OCI-LY1 (cell line): ENCODE measurements around the gene MPO.

Source experiments
- H2AFZ ChIP-seq: fragments of 200-600 bp; sonication (generic), shearing (Covaris generic); 2 replicates; pipeline ENCODE4 v1.6.0; 2014; ENCODE audit warnings: antibody characterized with exemption, mild to moderate bottlenecking, low read length
- H3F3A ChIP-seq: fragments of 200-600 bp; sonication (generic), shearing (Covaris generic); 2 replicates; pipeline ENCODE4 v1.6.0; 2014; ENCODE audit warnings: mild to moderate bottlenecking, antibody characterized with exemption, low read length, moderate library complexity; ENCODE audit not compliant: insufficient read depth
- H3K27ac ChIP-seq: fragments of 200-600 bp; sonication (generic); 2 replicates; pipeline ENCODE4 v1.5.1; 2014; ENCODE audit warnings: low read length, mixed run types, mild to moderate bottlenecking, low read depth; ENCODE audit not compliant: poor library complexity, severe bottlenecking
- H3K27me3 ChIP-seq: fragments of 200-600 bp; sonication (generic); 2 replicates; pipeline ENCODE4 v1.6.0; 2014; ENCODE audit warnings: antibody characterized with exemption, mild to moderate bottlenecking, low read length, moderate library complexity; ENCODE audit not compliant: insufficient read depth
- H3K36me3 ChIP-seq: fragments of 200-600 bp; sonication (generic); 2 replicates; pipeline ENCODE4 v1.6.1; 2014; ENCODE audit warnings: mild to moderate bottlenecking, antibody characterized with exemption, low read length, moderate library complexity, mixed read lengths; ENCODE audit not compliant: insufficient read depth
- H3K4me1 ChIP-seq: fragments of 200-600 bp; sonication (generic); 2 replicates; pipeline ENCODE4 v1.5.1; 2014; ENCODE audit warnings: mild to moderate bottlenecking, low read length, moderate library complexity; ENCODE audit not compliant: insufficient read depth, severe bottlenecking
- H3K4me2 ChIP-seq: fragments of 200-600 bp; sonication (generic), shearing (Covaris generic); 2 replicates; pipeline ENCODE4 v1.6.1; 2014; ENCODE audit warnings: low read length
- H3K4me3 ChIP-seq: fragments of 200-600 bp; sonication (generic); 2 replicates; pipeline ENCODE4 v1.5.1; 2014; ENCODE audit warnings: low read length, low read depth, mild to moderate bottlenecking, mixed read lengths; ENCODE audit not compliant: poor library complexity, severe bottlenecking
- H3K79me2 ChIP-seq: fragments of 200-600 bp; shearing (Covaris generic); 2 replicates; pipeline ENCODE4 v1.6.1; 2016; ENCODE audit warnings: mixed run types, low read length, mixed read lengths; ENCODE audit not compliant: insufficient read depth
- H3K9ac ChIP-seq: fragments of 200-600 bp; sonication (generic), shearing (Covaris generic); 2 replicates; pipeline ENCODE4 v1.6.1; 2014; ENCODE audit warnings: mild to moderate bottlenecking, low read length, mixed read lengths
- H3K9me2 ChIP-seq: fragments of 200-600 bp; sonication (generic), shearing (Covaris generic); 2 replicates; pipeline ENCODE4 v1.6.1; 2014; ENCODE audit warnings: low read depth, mild to moderate bottlenecking, low read length, mixed read lengths
- H3K9me3 ChIP-seq: fragments of 200-600 bp; shearing (Covaris generic); 2 replicates; pipeline ENCODE4 v1.6.1; 2014; ENCODE audit warnings: low read length, mixed read lengths
- H4K20me1 ChIP-seq: fragments of 200-600 bp; sonication (generic), shearing (Covaris generic); 2 replicates; pipeline ENCODE4 v1.6.0; 2016; ENCODE audit warnings: mild to moderate bottlenecking, low read length; ENCODE audit not compliant: insufficient read depth
- EZH2 ChIP-seq: fragments of 200-600 bp; sonication (generic), shearing (Covaris generic); IDR thresholded peaks from 2 replicates; pipeline ENCODE4 v1.8.0; 2017; ENCODE audit warnings: borderline replicate concordance, mixed run types, mild to moderate bottlenecking, antibody characterized with exemption, low read length, moderate library complexity, mixed read lengths
- TF ChIP-seq, protein P1 (sequence below): fragments of 200-600 bp; sonication (generic), shearing (Covaris generic); IDR thresholded peaks from 2 replicates; pipeline ENCODE4 v1.5.1; 2017; ENCODE audit warnings: mild to moderate bottlenecking, antibody characterized with exemption, low read length, moderate library complexity, mixed read lengths

The MPO gene

DNA sequence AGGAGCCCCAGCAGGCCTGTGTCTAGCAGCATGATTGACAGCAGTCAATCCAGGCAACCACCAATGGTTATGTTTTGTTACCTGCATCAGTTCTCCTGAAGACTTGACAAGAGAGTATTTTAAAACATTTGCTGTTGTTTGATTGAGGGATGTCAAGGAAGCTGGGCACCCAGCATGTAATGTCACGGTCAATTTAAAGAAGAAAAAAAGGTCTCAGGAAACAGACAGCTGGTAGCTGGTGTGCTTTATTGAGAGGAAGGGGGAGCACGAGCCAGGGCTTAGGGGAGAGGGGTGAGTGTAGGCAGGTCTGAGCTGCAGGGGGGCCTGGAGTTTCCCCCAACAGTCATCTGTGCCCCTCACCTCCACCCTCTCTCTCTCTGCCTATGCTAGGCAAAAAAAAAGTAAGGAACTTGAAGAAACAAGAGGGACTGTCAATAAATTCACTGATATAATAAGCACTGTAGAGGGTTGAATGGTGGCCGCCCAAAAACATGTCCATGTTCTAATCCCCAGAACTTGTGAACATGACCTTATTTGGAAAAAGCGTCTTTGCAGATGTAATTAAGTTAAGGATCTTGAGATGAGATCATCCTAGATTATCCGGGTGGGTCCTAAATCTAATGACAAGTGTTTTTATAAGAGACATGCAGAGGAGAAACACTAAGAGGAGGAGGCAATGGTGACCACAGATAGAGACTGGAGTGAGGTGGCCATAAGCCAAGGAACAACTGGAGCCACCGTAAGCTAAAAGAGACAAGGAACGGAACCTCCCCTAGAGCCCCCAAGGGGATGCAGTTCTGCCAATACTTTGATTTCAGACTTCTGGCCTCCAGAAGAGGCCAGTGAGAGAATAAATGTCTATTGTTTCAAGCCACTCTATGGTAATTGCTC is 33.3 kb upstream of the MPO start:
- no peaks in the 10 kb centered on the region for H3K9me2 ChIP-seq
- no peak overlapping the region for H3K27ac ChIP-seq
- peaks cover 8% of the 10 kb centered on the region for H3K4me1 ChIP-seq

DNA sequence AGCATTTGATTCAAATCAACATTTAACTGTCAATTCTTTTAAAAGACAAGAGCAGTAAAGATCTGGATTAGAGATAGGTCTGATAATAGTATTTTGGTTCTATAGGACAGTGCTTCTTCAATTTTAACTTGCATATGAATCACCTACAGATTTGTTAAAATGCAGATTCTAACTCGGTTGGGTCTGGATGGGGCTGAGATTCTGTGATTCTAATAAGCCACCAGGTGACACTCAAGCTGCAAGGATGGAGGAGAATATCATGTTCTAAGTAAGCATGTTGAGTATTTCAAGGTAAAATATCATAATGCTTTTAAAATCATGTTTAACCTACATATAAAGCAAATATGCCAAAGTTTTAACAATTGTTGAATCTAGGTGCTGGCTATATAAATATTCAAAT is 32.1 kb upstream of the MPO start:
- Histone ChIP-seq H3K9me3 (no peaks in the 10 kb centered on the region), H2AFZ (no peak overlapping the region), H3K4me2 (no peak overlapping the region), H3K27ac (no peak overlapping the region), H3F3A (no peaks in the 10 kb centered on the region), H3K4me3 (no peak overlapping the region), H4K20me1 (no peaks in the 10 kb centered on the region), H3K79me2 (no peaks in the 10 kb centered on the region), H3K27me3 (no peaks in the 10 kb centered on the region), H3K9me2 (no peaks in the 10 kb centered on the region), H3K4me1 (peaks cover 4% of the 10 kb centered on the region), H3K9ac (no peak overlapping the region), H3K36me3 (peaks cover 16% of the 10 kb centered on the region; the same call in 1 of the 2 replicates)
- TF ChIP-seq EZH2 = no peak
- TF ChIP-seq, protein P1, sequence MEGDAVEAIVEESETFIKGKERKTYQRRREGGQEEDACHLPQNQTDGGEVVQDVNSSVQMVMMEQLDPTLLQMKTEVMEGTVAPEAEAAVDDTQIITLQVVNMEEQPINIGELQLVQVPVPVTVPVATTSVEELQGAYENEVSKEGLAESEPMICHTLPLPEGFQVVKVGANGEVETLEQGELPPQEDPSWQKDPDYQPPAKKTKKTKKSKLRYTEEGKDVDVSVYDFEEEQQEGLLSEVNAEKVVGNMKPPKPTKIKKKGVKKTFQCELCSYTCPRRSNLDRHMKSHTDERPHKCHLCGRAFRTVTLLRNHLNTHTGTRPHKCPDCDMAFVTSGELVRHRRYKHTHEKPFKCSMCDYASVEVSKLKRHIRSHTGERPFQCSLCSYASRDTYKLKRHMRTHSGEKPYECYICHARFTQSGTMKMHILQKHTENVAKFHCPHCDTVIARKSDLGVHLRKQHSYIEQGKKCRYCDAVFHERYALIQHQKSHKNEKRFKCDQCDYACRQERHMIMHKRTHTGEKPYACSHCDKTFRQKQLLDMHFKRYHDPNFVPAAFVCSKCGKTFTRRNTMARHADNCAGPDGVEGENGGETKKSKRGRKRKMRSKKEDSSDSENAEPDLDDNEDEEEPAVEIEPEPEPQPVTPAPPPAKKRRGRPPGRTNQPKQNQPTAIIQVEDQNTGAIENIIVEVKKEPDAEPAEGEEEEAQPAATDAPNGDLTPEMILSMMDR = peak; percentile 26; the same call in 1 of the 2 replicates

More for the DNA sequence above, 33.3 kb upstream of the MPO start:
- no peaks in the 10 kb centered on the region for H4K20me1 ChIP-seq
- H3K79me2 ChIP-seq = no peaks in the 10 kb centered on the region
- peaks cover 9% of the 10 kb centered on the region; the same call in 1 of the 2 replicates for H3K36me3 ChIP-seq
- TF ChIP-seq, protein P1 = no peak
- no peak for TF ChIP-seq EZH2
- no peak overlapping the region for H3K4me2 ChIP-seq
- H3K9me3 ChIP-seq = no peaks in the 10 kb centered on the region
- no peak overlapping the region for H3K9ac ChIP-seq
- no peak overlapping the region for H3K4me3 ChIP-seq
- no peak overlapping the region for H2AFZ ChIP-seq
- H3F3A ChIP-seq = no peaks in the 10 kb centered on the region
- H3K27me3 ChIP-seq = no peaks in the 10 kb centered on the region

DNA sequence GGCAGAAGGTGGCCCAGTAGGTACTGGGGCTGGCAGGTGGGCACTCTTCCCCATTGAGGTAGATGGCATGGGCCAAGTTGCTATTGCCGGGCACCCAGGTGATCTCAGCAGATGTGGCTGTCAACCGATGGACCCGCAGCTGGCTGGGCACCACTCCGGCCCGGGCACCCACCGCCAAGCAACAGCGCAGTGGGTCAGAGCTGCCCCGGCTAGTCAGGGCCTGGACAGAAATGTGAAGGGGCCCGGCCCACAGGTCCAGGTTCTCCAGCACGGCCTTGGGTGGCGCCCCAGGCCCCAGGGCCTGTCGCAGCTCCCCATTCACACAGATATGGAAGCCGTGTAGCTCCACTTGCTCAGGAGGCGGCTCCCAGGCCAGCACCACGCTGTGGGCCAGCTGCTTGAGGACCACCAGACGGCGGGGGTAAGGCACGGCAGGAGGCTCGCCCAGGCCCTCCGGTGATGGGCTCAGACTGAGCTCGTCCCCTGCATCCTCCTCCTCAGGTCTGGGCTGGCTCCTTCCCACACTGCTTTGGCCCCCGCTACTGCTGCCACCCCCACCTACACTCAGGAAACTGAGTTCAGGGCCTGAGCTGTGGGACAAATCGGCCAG is 31.4 kb upstream of the MPO start:
- Histone ChIP-seq H4K20me1 (no peaks in the 10 kb centered on the region), H3K4me2 (no peak overlapping the region), H3F3A (no peaks in the 10 kb centered on the region), H3K27me3 (no peaks in the 10 kb centered on the region), H2AFZ (no peak overlapping the region), H3K27ac (no peak overlapping the region), H3K4me3 (no peak overlapping the region), H3K9me3 (no peaks in the 10 kb centered on the region), H3K79me2 (no peaks in the 10 kb centered on the region), H3K9ac (no peak overlapping the region), H3K4me1 (no peaks in the 10 kb centered on the region), H3K9me2 (no peaks in the 10 kb centered on the region), H3K36me3 (peaks cover 22% of the 10 kb centered on the region; the same call in 1 of the 2 replicates)
- TF ChIP-seq, protein P1 = no peak
- no peak for TF ChIP-seq EZH2
